GM18909 (cell line): Measurements from ENCODE around the gene DNAJA1.
"Not testable (repeated sequence)": the region's sequence is repeated elsewhere in the genome, so short reads cannot be mapped to it uniquely, and the experiment has no call there.

Experiments used
- ATAC-seq: cut with Tn5 transposase; IDR thresholded peaks from one replicate; pipeline ENCODE4 v1.9.1; 2021; ENCODE audit warnings: mild to moderate bottlenecking; ENCODE audit not compliant: unreplicated experiment, poor library complexity

The DNAJA1 gene

DNA sequence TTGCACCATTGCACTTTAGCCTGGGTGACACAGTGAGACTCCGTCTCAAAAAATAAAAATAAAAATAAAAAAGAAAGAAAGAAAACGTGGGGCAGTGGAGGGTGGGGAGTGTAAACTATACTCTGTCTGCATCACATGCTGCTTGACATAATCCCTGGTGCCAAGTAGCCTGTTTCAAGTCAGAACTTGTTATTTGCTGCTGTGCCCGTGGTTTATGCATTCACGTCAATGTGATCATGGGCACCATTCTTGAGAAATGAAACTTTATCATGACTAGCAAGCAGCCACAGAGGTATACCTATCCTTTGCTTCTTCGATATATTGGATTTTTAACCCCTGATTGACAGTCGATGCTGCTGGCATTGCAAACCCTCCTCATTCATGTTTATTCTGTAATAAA, 55.5 kb downstream of the DNAJA1 start:
- ATAC-seq = no peak

DNA sequence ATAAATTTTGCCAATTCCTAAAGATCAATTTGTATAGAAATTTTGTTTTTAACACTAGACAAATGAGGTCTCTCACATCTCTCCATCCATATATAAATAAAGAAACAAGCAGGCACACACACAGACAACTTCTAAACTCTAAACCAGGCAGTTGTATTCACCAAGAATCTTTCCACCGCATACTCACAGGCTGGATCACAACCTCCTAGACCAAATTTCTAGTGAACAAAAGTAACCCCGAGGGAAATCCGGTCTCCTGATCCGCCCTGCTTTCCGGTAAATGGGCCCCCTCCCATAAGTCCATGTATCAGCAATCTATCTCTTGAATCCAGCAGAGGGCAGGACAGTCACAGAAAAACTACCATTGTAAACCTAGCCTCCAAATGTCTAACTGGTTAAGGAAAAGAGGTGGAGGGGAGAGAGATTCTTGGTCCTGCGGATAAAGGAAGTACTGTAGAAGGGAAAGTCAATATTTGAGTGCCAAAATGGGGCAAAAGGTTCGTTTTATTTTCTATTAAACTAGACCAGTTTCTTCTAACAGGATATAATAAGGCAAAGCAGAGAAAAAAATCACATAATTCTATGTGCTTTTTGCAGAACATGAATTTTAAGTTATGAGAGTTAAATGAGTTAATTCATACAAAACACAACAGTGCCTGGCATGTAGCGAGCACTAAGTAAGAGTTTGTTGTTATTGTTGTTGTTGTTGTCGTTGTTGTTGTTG, 56.2 kb downstream of the DNAJA1 start:
- peak; percentile 39 for ATAC-seq

DNA sequence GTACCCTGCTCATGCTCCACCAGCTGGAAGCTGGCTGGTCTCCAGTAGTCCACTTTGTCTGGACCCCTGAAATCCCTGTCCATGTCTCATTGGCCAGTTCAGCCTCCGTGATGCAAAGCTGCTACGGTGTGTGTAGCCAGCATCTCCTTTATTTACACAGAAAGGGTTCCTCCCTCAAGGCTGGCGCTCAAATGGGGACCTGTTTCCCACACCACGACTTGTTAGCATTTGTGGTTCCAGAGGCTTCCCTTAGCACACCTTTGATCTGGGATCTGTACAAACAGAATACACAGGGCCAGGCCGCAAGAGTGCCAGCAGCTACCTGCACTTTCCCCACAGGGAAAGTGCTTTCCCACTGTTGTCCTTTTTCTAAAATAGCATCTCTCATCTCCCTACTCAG, 57.1 kb downstream of the DNAJA1 start:
- ATAC-seq = no peak

DNA sequence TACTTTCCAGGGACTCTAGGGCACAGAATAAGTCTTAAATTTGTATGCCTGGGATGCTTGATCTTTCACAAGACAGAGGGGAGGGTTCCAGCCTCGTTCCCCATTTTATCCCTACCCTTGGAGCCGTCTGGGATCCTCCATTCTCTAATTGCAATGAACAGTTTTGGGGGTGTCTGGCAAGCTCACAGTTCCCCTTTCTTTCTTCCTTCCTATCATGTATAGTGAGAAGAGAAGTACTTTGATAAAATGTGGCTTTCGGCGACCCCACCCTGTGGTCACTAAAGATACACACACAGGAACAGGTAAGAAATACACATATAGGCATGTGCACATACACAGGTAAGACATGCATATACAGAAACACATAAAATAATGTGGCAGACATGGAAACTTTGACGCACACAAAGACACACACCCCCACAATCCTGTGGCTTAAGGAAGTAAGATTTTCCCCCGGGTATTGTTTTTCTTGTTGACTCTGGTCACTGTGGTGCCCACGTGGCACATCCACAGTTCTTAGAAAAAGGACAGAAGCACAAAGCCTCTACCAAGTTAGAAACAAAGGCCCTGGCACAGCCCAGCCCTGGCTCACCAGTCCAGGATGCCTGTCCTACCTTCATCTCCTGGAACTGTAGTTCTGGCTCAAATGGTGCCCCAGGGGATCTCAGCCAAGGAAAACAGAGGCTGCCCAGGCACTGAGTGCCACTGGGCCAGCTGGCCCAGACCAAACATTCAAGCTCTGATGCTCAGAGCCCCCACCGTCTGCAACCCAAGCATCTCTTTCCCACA, 57.7 kb downstream of the DNAJA1 start:
- ATAC-seq = peak; percentile 37

DNA sequence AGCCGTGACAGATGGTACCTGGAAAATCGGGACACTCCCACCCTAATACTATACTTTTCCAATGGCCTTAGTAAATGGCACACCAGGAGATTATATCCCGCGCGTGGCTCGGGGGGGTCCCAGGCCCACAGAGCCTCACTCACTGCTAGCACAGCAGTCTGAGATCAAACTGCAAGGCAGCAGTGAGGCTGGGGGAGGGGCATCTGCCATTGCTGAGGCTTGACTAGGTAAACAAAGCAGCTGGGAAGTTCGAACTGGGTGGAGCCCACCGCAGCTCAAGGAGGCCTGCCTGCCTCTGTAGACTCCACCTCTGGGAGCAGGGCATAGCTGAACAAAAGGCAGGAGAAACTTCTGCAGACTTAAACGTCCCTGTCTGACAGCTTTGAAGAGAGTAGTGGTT, 60.6 kb downstream of the DNAJA1 start:
- not testable (repeated sequence) for ATAC-seq
